HepG2 (cell line): ENCODE measurements around the gene DHX30. TPM values are rescaled to one million over a fixed set of nuclear protein-coding genes. Genes with fewer than 3 reads are reported as not detected.

Experiments used
- EP300 ChIP-seq, 3 experiments: sonication (generic) in 1 of 3; formaldehyde crosslinking in 1 of 3; IDR thresholded peaks; 2 replicates each; pipeline versions ENCODE4 v1.5.1 to v1.6.1; 2011 to 2020; ENCODE audit warnings: low read depth in 2 of 3, low read length in 2 of 3, borderline replicate concordance in 1 of 3, improper control_type of control experiment in 1 of 3, mild to moderate bottlenecking in 1 of 3, missing genetic modification reagents in 1 of 3, moderate library complexity in 1 of 3
- GFI1 ChIP-seq: sonication (generic); formaldehyde crosslinking; IDR thresholded peaks from 2 replicates; pipeline ENCODE4 v1.5.0; 2020; ENCODE audit warnings: missing genetic modification reagents, mild to moderate bottlenecking, borderline replicate concordance
- HNRNPH1 ChIP-seq: fragments of 200-400 bp; formaldehyde crosslinking; optimal IDR thresholded peaks from 2 replicates; pipeline ENCODE3; 2017; ENCODE audit warnings: mild to moderate bottlenecking, low read depth, low read length
- HOXD1 ChIP-seq: sonication (generic); formaldehyde crosslinking; IDR thresholded peaks from 2 replicates; pipeline ENCODE4 v1.5.0; 2020; ENCODE audit warnings: missing genetic modification reagents
- KDM3A ChIP-seq: IDR thresholded peaks from 2 replicates; pipeline ENCODE4 v1.6.1; 2018; ENCODE audit warnings: low read depth, missing compliant biosample characterization
- NFE2L2 ChIP-seq: fragments of 150-350 bp; IDR thresholded peaks from 2 replicates; pipeline ENCODE4 v1.6.1; 2014; ENCODE audit warnings: low read length
- POLR2A ChIP-seq, 2 experiments: IDR thresholded peaks; 2 replicates each; pipeline ENCODE4 v1.6.1; 2011; ENCODE audit warnings: low read depth in 2 of 2, low read length in 2 of 2, mild to moderate bottlenecking in 1 of 2, moderate library complexity in 1 of 2; ENCODE audit not compliant: insufficient read depth in 1 of 2
- POLR2G ChIP-seq: fragments of 200-400 bp; formaldehyde crosslinking; IDR thresholded peaks from 2 replicates; pipeline ENCODE4 v1.6.1; 2018; ENCODE audit warnings: mild to moderate bottlenecking, low read depth, low read length, moderate library complexity
- PTBP1 ChIP-seq: fragments of 200-400 bp; formaldehyde crosslinking; IDR thresholded peaks from 2 replicates; pipeline ENCODE4 v1.6.1; 2018; ENCODE audit warnings: low read length, low read depth; ENCODE audit not compliant: poor library complexity, severe bottlenecking
- SAP130 ChIP-seq: IDR thresholded peaks from 2 replicates; pipeline ENCODE4 v1.6.1; 2016; ENCODE audit warnings: low read depth
- SATB2 ChIP-seq: sonication (generic); formaldehyde crosslinking; IDR thresholded peaks from 2 replicates; pipeline ENCODE4 v1.5.0; 2020; ENCODE audit warnings: missing genetic modification reagents
- SMAD3 ChIP-seq: sonication (generic); formaldehyde crosslinking; IDR thresholded peaks from 2 replicates; pipeline ENCODE4 v1.4.0; 2020; ENCODE audit warnings: missing genetic modification reagents
- SMYD3 ChIP-seq: sonication (generic); formaldehyde crosslinking; IDR thresholded peaks from 2 replicates; pipeline ENCODE4 v1.8.1; 2023; ENCODE audit warnings: mild to moderate bottlenecking, missing genetic modification reagents
- SNRNP70 ChIP-seq: fragments of 200-400 bp; formaldehyde crosslinking; IDR thresholded peaks from 2 replicates; pipeline ENCODE4 v1.6.1; 2017; ENCODE audit warnings: mild to moderate bottlenecking, low read depth, low read length, moderate library complexity
- SRSF4 ChIP-seq: fragments of 200-400 bp; formaldehyde crosslinking; IDR thresholded peaks from one replicate; pipeline ENCODE4 v1.6.1; 2018; ENCODE audit warnings: mild to moderate bottlenecking, low read depth, low read length, moderate library complexity; ENCODE audit not compliant: poor library complexity, severe bottlenecking
- THRA ChIP-seq: sonication (generic); formaldehyde crosslinking; IDR thresholded peaks from 2 replicates; pipeline ENCODE4 v1.4.0; 2020; ENCODE audit warnings: missing genetic modification reagents, borderline replicate concordance
- TOE1 ChIP-seq: sonication (generic); formaldehyde crosslinking; IDR thresholded peaks from 2 replicates; pipeline ENCODE4 v1.4.0; 2020; ENCODE audit warnings: mild to moderate bottlenecking, missing genetic modification reagents
- ZFP36L1 ChIP-seq: sonication (generic); formaldehyde crosslinking; IDR thresholded peaks from 2 replicates; pipeline ENCODE4 v1.8.0; 2022; ENCODE audit warnings: mild to moderate bottlenecking, missing genetic modification reagents, moderate library complexity
- ZNF101 ChIP-seq: sonication (generic); formaldehyde crosslinking; IDR thresholded peaks from 2 replicates; pipeline ENCODE4 v1.4.0; 2020; ENCODE audit warnings: mild to moderate bottlenecking, low read depth, missing genetic modification reagents, borderline replicate concordance
- ZNF234 ChIP-seq: sonication (generic); formaldehyde crosslinking; conservative IDR thresholded peaks from 2 replicates; pipeline ENCODE4 v1.5.1; 2020; ENCODE audit warnings: mild to moderate bottlenecking, missing genetic modification reagents
- ZNF264 ChIP-seq: sonication (generic); formaldehyde crosslinking; IDR thresholded peaks from 2 replicates; pipeline ENCODE4 v1.4.0; 2020; ENCODE audit warnings: missing genetic modification reagents
- ZNF282 ChIP-seq: fragments of 450-650 bp; IDR thresholded peaks from 2 replicates; pipeline ENCODE4 v1.6.1; 2018; ENCODE audit not compliant: partially characterized antibody
- ZNF329 ChIP-seq: sonication (generic); formaldehyde crosslinking; IDR thresholded peaks from 2 replicates; pipeline ENCODE4 v1.9.0; 2021; ENCODE audit warnings: low read depth, mild to moderate bottlenecking, missing genetic modification reagents
- ZNF331 ChIP-seq: sonication (generic); formaldehyde crosslinking; IDR thresholded peaks from 2 replicates; pipeline ENCODE4 v1.4.0; 2020; ENCODE audit warnings: missing genetic modification reagents
- ZNF34 ChIP-seq: sonication (generic); formaldehyde crosslinking; IDR thresholded peaks from 2 replicates; pipeline ENCODE4 v1.4.0; 2020; ENCODE audit warnings: mild to moderate bottlenecking, missing genetic modification reagents, borderline replicate concordance
- ZNF780A ChIP-seq: sonication (generic); formaldehyde crosslinking; IDR thresholded peaks from 2 replicates; pipeline ENCODE4 v1.8.0; 2022; ENCODE audit warnings: mild to moderate bottlenecking, missing genetic modification reagents, moderate library complexity
- ZNF816 ChIP-seq: sonication (generic); formaldehyde crosslinking; IDR thresholded peaks from 2 replicates; pipeline ENCODE4 v1.8.0; 2022; ENCODE audit warnings: missing genetic modification reagents, mild to moderate bottlenecking, borderline replicate concordance
- ZSCAN22 ChIP-seq: sonication (generic); formaldehyde crosslinking; IDR thresholded peaks from 2 replicates; pipeline ENCODE4 v1.4.0; 2020; ENCODE audit warnings: mild to moderate bottlenecking, missing genetic modification reagents
- polyA plus RNA-seq, 8 experiments: library from polyadenylated mRNA; depleted of rRNA in 3 of 8; stranded (reverse) in 7 of 8; unstranded in 1 of 8; fragments of >200 nt; fragmentation: Illumina TruSeq in 4 of 8; extraction: Trizol in 4 of 8; gene quantifications; 2 replicates each; pipeline versions ENCODE4 v1.2.1 to v1.2.3, GENCODE V29; 2011 to 2016; ENCODE audit warnings: low read depth in 4 of 8, missing spikeins in 1 of 8, mixed read lengths in 1 of 8; ENCODE audit not compliant: insufficient read depth in 1 of 8
- total RNA-seq, 5 experiments: library from RNA; depleted of rRNA; stranded (reverse); fragments of >200 nt; fragmentation: Illumina TruSeq; extraction: Trizol; gene quantifications; 2 replicates each; pipeline ENCODE4 v1.2.3, GENCODE V29; 2016; ENCODE audit warnings: low read depth in 1 of 5
- TF ChIP-seq, protein P1 (sequence below): fragments of 450-650 bp; IDR thresholded peaks from 2 replicates; pipeline ENCODE4 v1.6.1; 2016

Gene DHX30
- total and polyA plus RNA-seq, 2 of the 13 experiments (the other 11 are each of a cell fraction or from before 2014, with no cell fraction given): 30.6 to 59.4 TPM

DNA sequence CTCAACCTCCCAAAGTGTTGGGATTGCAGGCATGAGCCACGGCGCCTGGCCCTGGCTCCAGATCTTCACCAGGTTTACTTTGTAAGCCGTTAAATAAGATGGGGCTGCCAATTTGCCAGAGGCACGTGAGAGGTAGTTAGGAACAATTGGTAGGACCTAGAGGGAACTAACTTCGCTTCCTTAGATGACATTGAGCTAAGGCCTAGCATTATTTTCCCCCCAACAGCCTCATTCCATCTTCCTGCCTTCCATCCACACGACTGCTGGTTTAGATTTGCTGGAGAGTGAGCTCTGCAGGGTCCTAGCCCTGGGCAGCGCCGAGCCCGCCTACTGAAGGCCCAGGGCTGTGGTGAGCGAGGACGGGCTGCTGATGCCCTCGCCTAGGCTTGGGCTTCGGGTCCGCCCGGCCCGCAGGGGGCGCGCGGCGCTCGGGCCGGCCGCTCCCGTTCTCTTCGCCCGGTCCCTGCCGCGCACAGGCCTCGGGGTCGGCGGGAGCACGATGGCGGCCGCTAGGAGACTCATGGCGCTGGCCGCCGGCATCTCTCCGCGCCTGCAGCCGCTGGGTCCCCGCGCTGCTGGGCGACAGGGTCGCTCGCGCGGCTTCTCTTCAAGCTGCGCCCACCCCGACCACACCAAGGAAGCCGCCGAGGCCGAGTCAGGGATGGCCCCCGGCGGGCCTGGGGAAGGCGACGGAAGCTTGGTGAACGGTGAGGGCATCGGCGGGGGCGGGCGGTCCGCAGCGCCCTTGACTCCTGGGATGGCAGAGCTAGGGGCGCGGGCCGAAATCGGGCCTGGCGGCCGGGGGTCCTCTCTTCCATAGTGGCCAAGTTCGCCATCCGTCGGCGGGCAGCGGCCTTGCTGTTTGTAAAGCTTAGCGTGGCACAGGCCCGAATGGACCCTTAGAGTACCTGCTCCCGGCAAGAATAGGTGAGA is 21.9 kb downstream of the DHX30 start (continued):
- TF ChIP-seq ZFP36L1 (peak; percentile 77), GFI1 (no peak), ZNF234 (CRISPR knock-in tag) (no peak), POLR2G (peak; percentile 93), EP300 (IDR thresholded peaks at IDR 0.05; ENCODE audit: low read depth in 2 of 2, low read length in 2 of 2) (0 out of 4 replicates have a peak, but pooled peaks have one; percentile 4 to 30), EP300 (CRISPR knock-in tag; IDR thresholded peaks at IDR 0.05; ENCODE audit: borderline replicate concordance) (no peak), PTBP1 (no peak), ZNF34 (CRISPR knock-in tag) (0 out of 2 replicates have a peak, but pooled peaks have one; percentile 73), ZNF264 (CRISPR knock-in tag) (no peak; the same call in 1 of the 2 replicates), SATB2 (CRISPR knock-in tag) (no peak), ZSCAN22 (CRISPR knock-in tag) (no peak), ZNF329 (CRISPR knock-in tag) (peak; percentile 91), SAP130 (CRISPR knock-in tag) (peak; percentile 90), SMYD3 (CRISPR knock-in tag) (0 out of 2 replicates have a peak, but pooled peaks have one; percentile 24), ZNF780A (no peak), TOE1 (CRISPR knock-in tag) (no peak), SRSF4 (no peak), NFE2L2 (no peak), KDM3A (CRISPR knock-in tag) (peak; percentile 84), ZNF816 (CRISPR knock-in tag) (no peak; the same call in 1 of the 2 replicates), HOXD1 (CRISPR knock-in tag) (peak; percentile 71; the same call in 1 of the 2 replicates), THRA (peak; percentile 45; the same call in 1 of the 2 replicates), ZNF282 (no peak), POLR2A (IDR thresholded peaks at IDR 0.05; ENCODE audit: insufficient read depth in 1 of 2, low read depth in 2 of 2, low read length in 2 of 2) (peak; percentile 73 to 81), ZNF331 (CRISPR knock-in tag) (peak; percentile 82), SNRNP70 (no peak), HNRNPH1 (no peak), SMAD3 (CRISPR knock-in tag) (no peak; the same call in 1 of the 2 replicates), ZNF101 (no peak; the same call in 1 of the 2 replicates)
- TF ChIP-seq, protein P1, sequence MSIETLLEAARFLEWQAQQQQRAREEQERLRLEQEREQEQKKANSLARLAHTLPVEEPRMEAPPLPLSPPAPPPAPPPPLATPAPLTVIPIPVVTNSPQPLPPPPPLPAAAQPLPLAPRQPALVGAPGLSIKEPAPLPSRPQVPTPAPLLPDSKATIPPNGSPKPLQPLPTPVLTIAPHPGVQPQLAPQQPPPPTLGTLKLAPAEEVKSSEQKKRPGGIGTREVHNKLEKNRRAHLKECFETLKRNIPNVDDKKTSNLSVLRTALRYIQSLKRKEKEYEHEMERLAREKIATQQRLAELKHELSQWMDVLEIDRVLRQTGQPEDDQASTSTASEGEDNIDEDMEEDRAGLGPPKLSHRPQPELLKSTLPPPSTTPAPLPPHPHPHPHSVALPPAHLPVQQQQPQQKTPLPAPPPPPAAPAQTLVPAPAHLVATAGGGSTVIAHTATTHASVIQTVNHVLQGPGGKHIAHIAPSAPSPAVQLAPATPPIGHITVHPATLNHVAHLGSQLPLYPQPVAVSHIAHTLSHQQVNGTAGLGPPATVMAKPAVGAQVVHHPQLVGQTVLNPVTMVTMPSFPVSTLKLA: no peak
